NCI-H1436 treated with DMSO at 0.1 percent for 48 hours (cell line): ENCODE data around the gene NTRK3.

Experiments
- DNase-seq: peaks from one replicate; lab custom pipeline; 2025; lab: John Stamatoyannopoulos, UW

Gene NTRK3

DNA sequence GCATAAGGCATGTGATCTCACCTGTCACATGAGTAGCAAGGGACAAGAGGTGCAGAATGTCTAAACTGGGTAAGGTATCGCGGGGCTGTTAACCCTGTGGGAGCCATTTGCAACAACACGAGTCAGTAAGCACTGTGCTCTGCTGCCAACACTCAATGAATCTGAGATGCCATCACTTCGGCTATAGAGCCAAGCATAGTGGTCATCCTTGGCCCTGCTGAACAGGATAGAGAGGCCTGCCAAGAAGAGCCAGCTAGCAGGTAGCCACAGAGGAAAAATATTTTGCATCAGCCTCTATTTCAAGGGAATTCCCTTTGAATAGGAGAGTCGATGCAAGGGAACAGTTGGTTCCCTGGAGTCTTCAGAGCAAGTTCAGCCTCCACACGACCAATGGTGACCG is 137.8 kb downstream of the NTRK3 start:
- no peak for DNase-seq

DNA sequence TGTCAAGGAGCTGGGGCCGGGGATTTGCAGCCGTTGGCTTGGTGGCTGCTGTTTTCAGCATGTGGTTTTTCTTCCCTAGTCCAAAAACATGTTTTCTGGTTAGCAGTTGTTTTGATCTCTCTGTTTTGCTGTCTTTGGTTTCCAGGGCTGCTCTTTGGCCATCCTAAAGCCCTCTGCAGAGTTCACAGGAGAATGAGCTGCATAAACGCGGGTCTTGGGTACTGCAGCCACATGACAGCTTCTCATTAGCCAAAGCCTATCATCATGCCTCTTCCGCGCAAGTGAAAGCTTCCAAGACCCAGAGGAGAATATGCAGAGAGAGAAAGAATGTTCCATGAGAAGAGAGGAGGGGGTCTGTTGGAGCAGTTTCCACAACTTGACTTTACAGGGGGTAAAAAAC is 138.5 kb downstream of the NTRK3 start:
- no peak for DNase-seq

GRCh38 chr15:88115486-88116152 is 140.9 kb downstream of the NTRK3 start:
- DNase-seq, result no peak

DNA sequence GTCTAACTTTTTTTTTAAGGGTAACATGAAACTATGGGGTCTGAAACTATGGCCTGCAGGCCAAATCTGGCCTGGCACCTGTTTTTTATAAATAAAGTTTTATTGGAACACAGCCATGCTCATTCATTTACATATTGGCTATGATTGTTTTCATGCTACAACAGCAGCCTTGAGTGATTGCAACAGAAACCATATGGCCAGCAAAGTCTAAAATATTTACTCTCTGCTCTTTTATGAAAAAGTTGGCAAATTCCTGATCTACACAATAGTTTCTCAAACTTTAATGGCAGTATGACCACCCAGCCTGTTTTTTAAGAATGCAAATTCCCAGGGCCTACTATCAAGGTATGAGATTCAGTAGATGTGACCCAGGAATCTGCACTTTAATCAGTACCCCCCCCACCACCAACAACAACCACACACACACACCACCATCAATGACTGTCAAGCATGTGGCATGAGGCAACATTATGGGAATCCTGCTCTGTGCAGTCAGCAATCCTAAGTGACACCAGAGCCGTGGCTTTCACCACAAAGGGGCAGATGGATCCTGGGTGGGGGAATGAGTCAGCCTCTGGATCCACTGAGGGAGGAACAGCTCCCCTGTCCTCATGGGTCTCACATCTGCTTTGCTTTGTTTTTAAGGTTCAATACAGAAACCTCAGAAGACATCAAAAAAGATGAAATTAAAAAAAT is 142.8 kb downstream of the NTRK3 start:
- DNase-seq, result no peak

DNA sequence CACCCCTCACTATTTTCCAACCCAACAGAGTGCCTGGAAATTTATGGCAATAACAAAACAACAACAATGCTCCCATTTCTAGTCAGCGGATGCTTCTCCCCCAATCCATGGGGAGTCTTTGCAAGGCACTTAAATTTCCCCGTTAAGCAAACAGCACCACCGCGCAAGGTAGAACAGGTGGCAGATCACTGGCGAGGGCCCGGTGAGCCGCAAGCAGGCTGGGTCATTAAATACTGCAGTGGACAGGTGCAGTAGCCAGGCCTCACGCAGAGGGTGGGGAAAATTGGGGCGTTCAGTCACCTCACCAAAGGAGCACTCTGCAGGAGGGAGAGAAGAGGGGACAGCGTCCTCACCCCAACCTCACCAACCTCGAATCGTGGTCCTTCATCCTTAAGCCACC is 147.5 kb downstream of the NTRK3 start:
- DNase-seq, result no peak

DNA sequence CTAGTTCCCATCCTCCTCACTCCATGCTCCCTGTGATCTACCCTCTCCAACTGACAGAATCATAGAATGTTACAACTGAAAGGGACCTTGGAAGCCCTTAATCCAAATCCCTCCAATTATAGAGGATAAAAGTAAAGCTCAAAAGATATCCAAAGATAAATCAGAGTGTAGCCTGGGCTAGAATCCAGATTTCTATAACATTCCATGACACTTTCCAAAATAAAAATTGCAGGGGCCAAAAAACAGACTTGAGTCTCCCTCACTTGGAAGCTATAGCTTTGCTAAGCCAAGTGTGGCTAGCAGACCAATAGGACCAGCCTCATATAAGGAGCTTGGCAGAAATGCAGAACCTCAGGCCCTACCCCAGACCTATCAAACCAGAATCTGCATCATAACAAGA is 148.1 kb downstream of the NTRK3 start:
- DNase-seq, result no peak

DNA sequence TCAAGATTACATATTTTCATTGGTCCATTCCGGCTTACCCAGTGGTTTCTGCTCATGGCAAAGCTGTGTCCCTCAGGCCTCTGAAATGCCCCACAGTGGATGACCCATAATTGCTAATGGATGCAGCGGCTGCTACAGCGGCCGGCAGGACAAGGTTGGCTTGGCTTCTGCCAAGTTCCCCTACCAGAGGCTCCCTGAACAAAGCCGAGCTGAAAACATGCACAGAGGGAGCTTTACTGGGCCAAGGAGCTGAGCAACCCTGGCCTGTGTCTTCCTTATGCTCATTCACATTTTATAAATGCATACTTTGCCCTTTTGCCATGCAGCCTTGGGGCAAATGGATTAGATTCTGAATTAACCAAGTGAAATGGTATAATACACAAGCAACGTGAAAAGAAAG is 150.5 kb downstream of the NTRK3 start:
- no peak for DNase-seq

- no peak for DNase-seq
These were observed 152.2 kb downstream of the NTRK3 start for GRCh38 chr15:88104357-88104756.

GRCh38 chr15:88100181-88100580 is 156.4 kb downstream of the NTRK3 start:
- no peak for DNase-seq

- DNase-seq, result no peak
These were observed 158.2 kb downstream of the NTRK3 start for GRCh38 chr15:88098361-88098760.

- no peak for DNase-seq
These were observed 165.0 kb downstream of the NTRK3 start for GRCh38 chr15:88091444-88092016.

DNA sequence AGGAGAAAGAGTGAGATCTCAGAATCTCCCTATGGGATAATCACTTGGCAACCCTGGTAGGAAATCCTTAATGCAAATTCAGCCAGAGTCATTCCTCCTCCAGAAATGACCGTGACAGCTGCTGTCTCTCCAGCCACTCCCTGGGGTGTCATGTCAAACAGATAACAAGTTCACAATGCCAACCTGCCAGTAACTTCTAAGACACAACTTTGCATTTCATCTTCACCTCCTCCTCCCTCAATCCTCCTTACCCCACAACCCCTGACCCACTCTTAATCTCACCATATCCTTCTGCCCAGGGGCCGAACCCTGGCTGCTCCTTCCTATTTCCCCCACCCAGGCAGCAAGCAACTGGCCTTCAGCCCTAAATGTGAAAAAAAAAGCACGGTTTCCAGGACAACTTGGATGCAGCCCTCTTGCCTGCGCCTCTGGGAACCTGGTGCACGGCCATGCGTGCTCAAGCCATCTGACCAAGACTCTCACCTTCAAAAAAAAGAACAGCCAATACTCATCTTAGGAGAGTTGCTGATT is 166.0 kb downstream of the NTRK3 start:
- DNase-seq, result no peak

DNA sequence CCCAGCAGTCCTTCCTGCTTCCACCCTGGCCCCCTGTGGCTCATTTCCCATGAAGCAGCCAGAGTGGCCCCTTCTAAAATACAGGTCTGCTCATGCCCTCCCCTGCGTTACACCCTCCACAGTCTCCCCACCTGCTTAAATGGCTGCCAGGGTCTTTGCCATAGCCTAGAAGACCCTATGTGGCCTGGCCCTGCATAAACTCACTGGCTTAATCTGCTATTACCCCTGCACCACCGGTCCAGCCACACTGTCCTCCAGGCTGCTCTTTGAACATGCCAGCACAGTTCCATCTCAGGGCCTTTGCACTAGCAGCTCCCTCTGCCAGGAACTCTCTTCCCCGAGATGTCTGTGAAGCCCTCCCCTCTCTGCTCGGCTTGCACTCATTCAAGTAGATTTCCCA is 166.8 kb downstream of the NTRK3 start:
- DNase-seq, result no peak

DNA sequence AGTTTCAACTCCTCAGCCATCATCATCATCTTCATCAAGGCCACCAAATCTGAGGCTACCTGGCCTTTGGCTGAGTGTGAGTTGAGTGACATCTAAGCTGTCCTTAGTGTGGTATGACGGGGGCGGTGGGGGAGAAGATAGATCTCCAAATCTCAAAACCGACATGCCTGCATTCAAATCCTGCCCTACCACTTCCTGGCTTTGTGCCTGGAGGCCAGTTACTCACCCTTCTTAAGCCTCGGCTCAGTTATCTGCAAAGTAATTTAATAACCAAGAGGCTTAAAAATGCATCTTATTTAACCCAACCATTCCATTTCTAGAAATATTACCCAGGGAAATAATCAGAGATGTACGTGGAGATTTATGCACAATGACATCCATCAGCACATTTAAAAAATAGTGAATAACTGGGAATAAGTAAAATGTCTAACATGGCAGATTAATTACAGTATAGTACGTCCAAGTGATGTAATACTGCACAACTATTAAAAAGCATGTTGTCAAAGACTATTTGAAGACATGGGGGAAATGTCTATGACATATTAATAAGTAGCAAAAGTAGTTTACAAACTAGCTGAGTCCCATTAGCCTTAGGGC is 167.4 kb downstream of the NTRK3 start:
- DNase-seq, result no peak

GRCh38 chr15:88083811-88084760 is 172.5 kb downstream of the NTRK3 start:
- DNase-seq, result no peak

DNA sequence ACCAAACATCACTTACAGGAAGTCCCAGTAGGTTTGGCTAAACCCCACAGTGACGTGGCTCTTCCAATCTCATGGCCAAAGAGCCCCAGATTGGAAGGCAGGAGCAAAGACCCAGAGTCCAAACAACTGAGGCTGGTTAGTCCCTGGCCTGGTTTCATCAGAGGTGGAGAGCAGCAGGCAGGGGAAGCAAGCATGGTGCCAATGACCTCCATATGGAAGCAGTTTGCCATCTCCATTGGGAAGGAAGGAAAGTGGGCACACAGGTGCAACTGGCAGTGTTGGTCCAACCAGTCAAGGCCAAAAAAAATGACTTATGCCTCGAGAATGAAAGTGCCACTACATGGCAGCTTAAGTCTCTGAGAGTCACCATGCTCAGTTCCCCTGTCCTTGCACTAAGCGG is 175.9 kb downstream of the NTRK3 start:
- no peak for DNase-seq

GRCh38 chr15:88077296-88078020 is 179.1 kb downstream of the NTRK3 start:
- DNase-seq, result no peak

GRCh38 chr15:88076328-88076727 is 180.2 kb downstream of the NTRK3 start:
- DNase-seq, result no peak

DNA sequence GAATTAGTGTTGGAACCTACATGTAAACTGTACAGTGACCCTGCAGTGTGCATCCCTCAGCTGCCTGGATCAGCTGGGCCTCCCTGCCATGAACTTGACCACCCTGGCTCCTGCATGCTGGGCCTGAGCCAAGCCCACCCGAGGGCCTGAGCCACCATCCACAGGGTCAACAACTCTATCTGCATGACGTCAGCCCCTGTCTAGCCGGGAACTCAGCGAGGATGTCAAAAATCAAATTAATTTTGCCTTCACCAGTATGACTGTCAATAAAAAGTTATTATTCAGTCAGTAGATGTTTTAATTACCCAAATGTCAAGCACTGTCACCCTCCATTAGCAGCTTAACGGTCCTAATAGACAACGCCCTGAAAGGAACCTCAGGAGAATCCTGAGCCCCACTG is 181.4 kb downstream of the NTRK3 start:
- no peak for DNase-seq

- DNase-seq, result no peak
These were observed 182.2 kb downstream of the NTRK3 start for GRCh38 chr15:88074386-88074785.

DNA sequence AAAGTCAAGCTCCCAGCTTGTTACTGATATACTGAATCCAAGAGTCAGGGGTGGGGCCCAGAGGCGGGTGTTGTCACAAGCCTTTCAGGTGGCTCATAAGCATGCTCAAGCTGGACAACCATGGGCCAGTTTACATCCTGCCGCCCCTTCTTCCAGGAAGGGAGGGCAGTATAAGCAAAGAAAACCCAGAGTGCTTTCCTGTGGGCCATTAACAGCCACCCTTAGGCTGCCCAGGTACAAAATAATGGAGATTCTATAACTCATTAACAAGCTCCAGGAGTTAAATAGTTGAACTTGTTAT is 183.2 kb downstream of the NTRK3 start:
- DNase-seq, result no peak
